ENCODE measurements around the gene USP34. TPM values are rescaled to one million over a fixed set of nuclear protein-coding genes. Genes with fewer than 3 reads are reported as not detected.
A peak's percentile ranks its signal among the peaks of the same experiment; 100 is the strongest.

Gene USP34
- total and polyA plus RNA-seq, 12 donors: 34.3 to 75.7 (median 58.6) TPM

DNA sequence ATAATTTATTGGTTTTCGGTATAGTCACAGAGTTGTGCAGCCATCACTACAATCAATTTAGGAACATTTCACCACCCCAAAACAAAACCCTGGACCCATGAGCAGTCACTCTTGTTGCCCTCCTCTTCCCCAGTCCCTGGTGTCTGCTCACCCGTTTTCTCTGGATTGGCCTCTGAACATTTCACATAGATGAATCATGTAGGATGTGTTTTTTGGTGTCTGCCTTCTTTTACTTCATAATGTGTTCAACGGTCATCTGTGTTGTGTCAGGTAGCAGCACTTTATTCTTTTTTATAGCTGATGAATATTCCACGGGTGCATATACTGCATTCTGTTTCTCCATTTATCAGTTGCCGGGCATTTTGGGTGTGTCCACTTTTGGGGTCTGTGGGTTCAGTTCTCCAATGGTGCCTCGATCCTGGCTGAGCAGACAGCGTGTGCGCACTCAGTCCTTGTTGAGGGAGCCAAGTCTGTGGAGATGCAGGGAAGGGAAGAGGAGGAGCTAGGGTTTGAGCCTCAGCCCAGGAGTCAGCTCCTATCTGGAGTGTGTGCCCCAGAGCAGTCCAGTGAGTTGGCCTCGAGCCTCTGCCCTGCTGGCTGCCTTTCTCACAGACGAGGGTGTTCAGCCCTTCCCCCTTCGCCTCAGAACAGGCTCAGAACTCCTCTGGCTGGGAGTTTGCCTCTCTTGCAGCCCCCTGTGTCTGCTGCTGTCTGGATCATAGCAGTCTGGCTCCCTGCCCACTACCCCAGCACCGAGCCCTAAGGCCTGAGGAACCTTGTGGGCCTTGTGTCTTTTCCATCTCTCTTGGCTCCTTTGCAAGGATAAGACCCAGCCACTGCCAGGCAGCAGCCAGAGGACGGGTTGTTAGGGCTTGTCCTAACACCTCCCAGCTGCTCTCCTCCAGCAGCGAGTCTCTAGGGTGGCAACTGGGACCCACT is 290.9 kb downstream of the USP34 start:
- peaks cover 21 to 56% (median 50%) of the 10 kb centered on the region in 9 donors for H3K4me1 ChIP-seq
- DNase-seq: peak; percentile 80
- H3K9me3 ChIP-seq: no peaks in the 10 kb centered on the region
- intact Hi-C loops (cut with DNase I): loop anchor here in 2 of 10 donors (10.0 kb wide), 2 partner anchors 115 to 295 kb away; partner anchors contain the start of genes SANBR (in 1 of the 2) and USP34 (in 1 of the 2)
- H3K27me3 ChIP-seq: no peaks in the 10 kb centered on the region
- peak; percentile 10 to 76 (median 54) for ATAC-seq
- TF ChIP-seq CTCF (IDR thresholded peaks at IDR 0.05): no peak
- H3K27ac ChIP-seq: peak overlapping the region; percentile 38 to 100 (median 76)
- peaks cover 0 to 60% (median 38%) of the 10 kb centered on the region in 9 donors for H3K36me3 ChIP-seq
- H3K4me3 ChIP-seq: peak overlapping the region in 6 of 10 donors; percentile 5 to 90 (median 13)
- 24 to 42% methylated on average over 14 of the region's 14 CpGs for WGBS, 2 donors

- no peak for TF ChIP-seq CTCF (IDR thresholded peaks at IDR 0.05)
- Histone ChIP-seq H3K9me3 (no peaks in the 10 kb centered on the region), H3K36me3 (peaks cover 0 to 49% (median 28%) of the 10 kb centered on the region in 9 donors), H3K27ac (peak overlapping the region in 9 of 10 donors; percentile 94 to 100 (median 98)), H3K27me3 (no peaks in the 10 kb centered on the region), H3K4me1 (peaks cover 21 to 56% (median 50%) of the 10 kb centered on the region in 9 donors), H3K4me3 (peak overlapping the region in 9 of 10 donors; percentile 62 to 97 (median 86))
- no peak for ATAC-seq
- WGBS, 2 donors: 89 to 93% methylated on average over 22 of the region's 22 CpGs
- peak in 1 of 2 donors; percentile 24 for DNase-seq
- intact Hi-C loops (cut with DNase I): loop anchor here in 2 of 10 donors (10.0 kb wide), 2 partner anchors 114 to 296 kb away; partner anchors contain the start of genes SANBR (in 1 of the 2) and USP34 (in 1 of the 2)
Measured at GRCh38 chr2:61178603-61179545, 292.0 kb downstream of the USP34 start.

GRCh38 chr2:61177727-61178549 is 292.9 kb downstream of the USP34 start:
- no peaks in the 10 kb centered on the region for H3K9me3 ChIP-seq
- no peak for TF ChIP-seq CTCF (IDR thresholded peaks at IDR 0.05)
- peak overlapping the region; percentile 62 to 97 (median 86) for H3K4me3 ChIP-seq
- ATAC-seq: peak; percentile 0 to 25 (median 10)
- H3K4me1 ChIP-seq: peaks cover 21 to 56% (median 52%) of the 10 kb centered on the region in 9 donors
- peak overlapping the region; percentile 94 to 100 (median 98) for H3K27ac ChIP-seq
- peak; percentile 33 to 44 for DNase-seq
- 16 to 19% methylated on average over 44 to 45 of the region's 45 CpGs for WGBS, 2 donors
- intact Hi-C loops (cut with DNase I): loop anchor here in 3 of 10 donors (2.0 to 10.0 kb wide), 3 partner anchors 75 to 297 kb away; partner anchors contain the start of genes SANBR (in 1 of the 3) and USP34 (in 1 of the 3)
- no peaks in the 10 kb centered on the region for H3K27me3 ChIP-seq
- peaks cover 0 to 39% (median 19%) of the 10 kb centered on the region in 9 donors for H3K36me3 ChIP-seq

Measured in heart right ventricle (tissue), 16 donors.